ENCODE measurements around the gene DCAF16. TPM values are rescaled to one million over a fixed set of nuclear protein-coding genes. Genes with fewer than 3 reads are reported as not detected.

The DCAF16 gene
- total and polyA plus RNA-seq, 2 donors (not counting 3 experiments of a cell fraction or from before 2014, with no cell fraction given): 13.8 to 35.0 TPM

DNA sequence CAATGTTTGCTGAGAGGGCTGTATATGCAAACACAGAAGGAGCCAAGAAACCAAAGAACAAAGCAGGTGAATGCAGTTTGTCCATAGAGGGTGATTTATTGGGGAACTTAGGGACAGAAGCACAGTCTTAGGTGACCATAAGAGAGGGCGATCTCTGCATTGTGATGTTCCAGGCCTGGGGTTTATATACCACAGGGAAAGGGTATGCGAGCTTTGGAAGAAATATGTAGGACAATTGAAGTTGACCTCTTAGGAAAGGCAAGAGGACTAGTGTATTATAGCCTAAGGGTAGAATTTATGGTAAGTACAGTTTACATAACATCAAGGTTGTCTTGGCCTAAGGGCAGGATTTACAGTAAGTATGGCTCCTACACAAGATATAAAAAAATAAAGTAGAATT, 56.9 kb downstream of the DCAF16 start:
- Histone ChIP-seq H3K9me3 (replicated peaks; ENCODE audit: control insufficient read depth, insufficient read depth, low read length) (no peaks in the 10 kb centered on the region), H3K4me3 (replicated peaks in 1 of 3; ENCODE audit: insufficient read depth in 1 of 3, low read depth in 1 of 3, low read length in 3 of 3) (no peak overlapping the region), H3K4me2 (ENCODE audit: insufficient read depth, low read length) (no peak overlapping the region), H3K79me2 (ENCODE audit: control insufficient read depth, insufficient read depth, low read length) (no peaks in the 10 kb centered on the region), H2AFZ (ENCODE audit: low read depth, low read length) (no peak overlapping the region), H3K4me1 (ENCODE audit: control insufficient read depth, extremely low read depth, insufficient read depth, low read length) (no peaks in the 10 kb centered on the region), H3K27ac (ENCODE audit: insufficient read depth, low read depth, low read length) (no peak overlapping the region), H3K36me3 (ENCODE audit: control insufficient read depth in 2 of 2, extremely low read depth in 1 of 2, insufficient read depth in 2 of 2, low read length in 2 of 2) (no peaks in the 10 kb centered on the region), H4K20me1 (replicated peaks; ENCODE audit: control insufficient read depth, extremely low read depth, insufficient read depth, low read length) (no peaks in the 10 kb centered on the region), H3K9ac (replicated peaks; ENCODE audit: extremely low read depth, insufficient read depth, low read length) (no peak overlapping the region), H3K9me1 (replicated peaks; ENCODE audit: control insufficient read depth, extremely low read depth, insufficient read depth, low read length) (no peaks in the 10 kb centered on the region), H3K27me3 (ENCODE audit: control insufficient read depth in 2 of 2, insufficient read depth in 2 of 2, low read length in 2 of 2) (peaks cover 5 to 7% of the 10 kb centered on the region in 2 experiments)
- dilution Hi-C loops (cut with MboI; ENCODE audit: extremely low pct_ligation_motif_present, low sequenced_read_pairs): no loop called here
- no TSS peak for BruUV-seq (replicated peaks)
- no peak for FAIRE-seq
- POLR2A ChIA-PET: no interaction called here
- CTCF ChIA-PET: no interaction called here
- intact Hi-C loops (cut with micrococcal nuclease): no loop called here
- no peak for DNase-seq (ENCODE audit: low read depth, low spot score)
- TF ChIP-seq GATA2 (IDR thresholded peaks at IDR 0.05; ENCODE audit: insufficient read depth, insufficient read length, low read depth, low read length): no peak

Other genes with a start within 250 kb of the DCAF16 start
- 73.7 and 94.8 TPM in 2 replicates for gene LAP3, start 233.6 kb downstream of the DCAF16 start, total RNA-seq
- 69.2 and 82.4 TPM in 2 replicates for gene LAP3, start 233.6 kb downstream of the DCAF16 start, polyA plus RNA-seq
- gene MED28, start 196.1 kb downstream of the DCAF16 start, total RNA-seq: 41.2 and 49.1 TPM in 2 replicates
- gene MED28, start 196.1 kb downstream of the DCAF16 start, polyA plus RNA-seq: 9.4 and 10.0 TPM in 2 replicates
- gene FAM184B, start 29.1 kb downstream of the DCAF16 start, total RNA-seq: not detected in 2 replicates
- gene FAM184B, start 29.1 kb downstream of the DCAF16 start, polyA plus RNA-seq: not detected in 2 replicates
- gene NCAPG, start 222 bp upstream of the DCAF16 start, total RNA-seq: 63.4 and 66.4 TPM in 2 replicates
- gene NCAPG, start 222 bp upstream of the DCAF16 start, polyA plus RNA-seq: 7.5 and 11.6 TPM in 2 replicates
- 17.9 and 23.9 TPM in 2 replicates for gene LCORL, start 211.0 kb upstream of the DCAF16 start, total RNA-seq
- 2.8 and 3.7 TPM in 2 replicates for gene LCORL, start 211.0 kb upstream of the DCAF16 start, polyA plus RNA-seq

Measured in endothelial cell of umbilical vein (primary cell).